ENCODE measurements around the gene MAD1L1.

The MAD1L1 gene

DNA sequence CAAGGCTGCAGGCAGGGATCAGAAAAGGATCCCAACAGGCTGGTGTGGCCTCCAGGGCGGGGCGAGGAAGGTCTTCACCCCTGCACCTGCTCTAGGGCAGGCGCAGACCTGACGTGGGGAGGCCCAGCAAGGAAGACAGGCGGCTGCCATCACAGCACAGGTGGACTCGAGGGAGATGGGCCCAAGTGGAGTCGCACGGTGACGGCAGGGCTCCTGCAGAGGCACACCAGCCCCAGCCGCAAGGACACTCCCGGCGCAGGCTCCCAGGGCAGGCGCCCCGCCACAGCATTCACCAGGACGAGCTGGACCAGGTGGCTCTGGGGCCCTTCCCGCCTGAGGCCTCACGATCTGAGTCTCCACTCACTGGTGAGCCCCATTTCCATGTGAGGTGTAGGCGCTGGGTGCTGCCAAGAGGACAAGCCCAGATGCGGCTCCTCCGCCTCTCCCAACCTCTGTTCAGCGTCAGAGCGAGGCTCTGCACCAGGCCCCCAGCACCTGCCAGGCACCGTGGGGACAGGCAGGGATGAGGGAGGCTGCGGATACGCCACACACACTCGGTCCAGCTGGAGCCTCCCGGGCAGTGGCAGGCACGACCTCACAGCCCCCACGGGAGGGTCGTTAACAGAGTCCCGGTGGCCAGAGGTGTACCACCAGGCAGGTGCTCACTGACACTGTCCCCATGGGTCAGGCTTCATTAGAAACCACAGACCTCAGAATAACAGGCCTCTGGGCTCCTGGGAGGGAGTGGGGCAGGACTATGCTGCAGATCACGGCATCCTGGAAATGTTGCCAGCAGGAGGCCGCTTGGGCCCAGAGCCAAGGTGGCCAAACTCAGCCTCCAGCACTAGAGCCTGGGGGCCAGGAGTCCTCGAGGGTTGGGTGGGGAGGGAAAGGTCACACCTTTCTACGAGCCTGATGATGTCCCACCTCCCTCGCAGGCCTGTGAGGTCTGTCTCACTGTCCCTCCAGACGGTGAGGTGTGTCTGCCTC lies 111.6 kb downstream of the MAD1L1 start:
- ATAC-seq (ENCODE audit: low read depth) (no peak), DNase-seq (ENCODE audit: low spot score) (no peak)
- Histone ChIP-seq H3K27me3 (ENCODE audit: insufficient read depth, poor library complexity, severe bottlenecking) (no peaks in the 10 kb centered on the region), H3K27ac (ENCODE audit: poor library complexity, severe bottlenecking) (no peak overlapping the region), H3K36me3 (ENCODE audit: low read depth) (no peaks in the 10 kb centered on the region), H3K9me3 (ENCODE audit: severe bottlenecking) (no peaks in the 10 kb centered on the region), H3K4me3 (ENCODE audit: severe bottlenecking) (no peak overlapping the region), H3K4me1 (ENCODE audit: insufficient read depth, poor library complexity, severe bottlenecking) (peaks cover 11% of the 10 kb centered on the region)
- TF ChIP-seq, protein P1, sequence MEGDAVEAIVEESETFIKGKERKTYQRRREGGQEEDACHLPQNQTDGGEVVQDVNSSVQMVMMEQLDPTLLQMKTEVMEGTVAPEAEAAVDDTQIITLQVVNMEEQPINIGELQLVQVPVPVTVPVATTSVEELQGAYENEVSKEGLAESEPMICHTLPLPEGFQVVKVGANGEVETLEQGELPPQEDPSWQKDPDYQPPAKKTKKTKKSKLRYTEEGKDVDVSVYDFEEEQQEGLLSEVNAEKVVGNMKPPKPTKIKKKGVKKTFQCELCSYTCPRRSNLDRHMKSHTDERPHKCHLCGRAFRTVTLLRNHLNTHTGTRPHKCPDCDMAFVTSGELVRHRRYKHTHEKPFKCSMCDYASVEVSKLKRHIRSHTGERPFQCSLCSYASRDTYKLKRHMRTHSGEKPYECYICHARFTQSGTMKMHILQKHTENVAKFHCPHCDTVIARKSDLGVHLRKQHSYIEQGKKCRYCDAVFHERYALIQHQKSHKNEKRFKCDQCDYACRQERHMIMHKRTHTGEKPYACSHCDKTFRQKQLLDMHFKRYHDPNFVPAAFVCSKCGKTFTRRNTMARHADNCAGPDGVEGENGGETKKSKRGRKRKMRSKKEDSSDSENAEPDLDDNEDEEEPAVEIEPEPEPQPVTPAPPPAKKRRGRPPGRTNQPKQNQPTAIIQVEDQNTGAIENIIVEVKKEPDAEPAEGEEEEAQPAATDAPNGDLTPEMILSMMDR (IDR thresholded peaks at IDR 0.05; ENCODE audit: poor library complexity, severe bottlenecking), result no peak

DNA sequence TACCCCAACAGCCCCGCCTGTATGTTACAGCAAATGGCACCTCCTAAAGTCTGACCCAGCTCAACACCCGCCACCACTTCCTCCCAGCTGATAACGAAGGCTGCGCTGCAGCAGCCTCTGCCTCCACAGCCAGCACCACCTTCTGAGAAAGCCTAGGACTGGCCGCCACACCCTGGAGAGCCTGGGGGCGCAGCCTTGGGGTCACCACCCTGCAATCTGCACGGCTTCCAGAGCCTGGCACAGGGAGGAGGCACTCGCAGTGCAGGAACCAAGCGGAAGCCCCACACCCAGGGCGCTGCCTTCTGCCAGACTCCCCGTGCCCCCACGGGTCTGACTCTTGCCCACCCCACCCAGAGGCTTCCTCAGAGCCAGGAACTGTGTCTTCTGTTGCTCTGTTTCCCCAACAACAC lies 112.5 kb downstream of the MAD1L1 start:
- H3K4me3 ChIP-seq (ENCODE audit: severe bottlenecking), result no peak overlapping the region
- no peaks in the 10 kb centered on the region for H3K9me3 ChIP-seq (ENCODE audit: severe bottlenecking)
- TF ChIP-seq, protein P1 (IDR thresholded peaks at IDR 0.05; ENCODE audit: poor library complexity, severe bottlenecking), result no peak
- H3K4me1 ChIP-seq (ENCODE audit: insufficient read depth, poor library complexity, severe bottlenecking), result peaks cover 17% of the 10 kb centered on the region
- no peaks in the 10 kb centered on the region for H3K27me3 ChIP-seq (ENCODE audit: insufficient read depth, poor library complexity, severe bottlenecking)
- H3K36me3 ChIP-seq (ENCODE audit: low read depth), result no peaks in the 10 kb centered on the region
- DNase-seq (ENCODE audit: low spot score) (no peak), ATAC-seq (ENCODE audit: low read depth) (no peak)
- no peak overlapping the region for H3K27ac ChIP-seq (ENCODE audit: poor library complexity, severe bottlenecking)

DNA sequence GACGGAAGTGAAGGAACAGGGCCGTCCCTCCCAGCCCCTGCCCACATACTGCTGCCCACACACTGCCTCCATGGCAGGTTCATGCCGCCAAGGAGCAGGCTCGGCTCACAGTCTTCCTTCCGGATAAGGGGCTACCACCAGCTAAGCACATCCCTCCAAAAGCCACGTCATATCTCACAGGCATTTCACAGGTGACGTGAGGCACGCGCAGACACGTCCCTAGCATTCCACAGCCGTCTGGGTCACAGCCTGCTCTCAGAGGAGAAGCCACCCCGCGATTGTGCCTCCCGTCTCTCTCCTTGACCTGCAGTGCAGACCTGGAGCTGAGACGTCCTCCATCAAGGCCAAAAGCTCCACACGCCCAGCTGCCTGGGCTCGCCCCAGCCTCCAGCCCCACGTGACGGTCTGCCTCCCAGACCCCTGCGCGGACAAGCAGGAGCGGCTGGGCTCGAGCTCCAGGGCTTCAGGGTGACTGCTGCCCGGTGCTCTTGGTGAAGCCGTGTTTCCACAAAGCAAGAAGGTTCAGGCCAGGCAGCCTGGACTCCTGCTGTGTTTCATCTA lies 114.0 kb downstream of the MAD1L1 start:
- no peak overlapping the region for H3K4me3 ChIP-seq (ENCODE audit: severe bottlenecking)
- TF ChIP-seq, protein P1 (IDR thresholded peaks at IDR 0.05; ENCODE audit: poor library complexity, severe bottlenecking), result no peak
- no peak for ATAC-seq (ENCODE audit: low read depth)

DNA sequence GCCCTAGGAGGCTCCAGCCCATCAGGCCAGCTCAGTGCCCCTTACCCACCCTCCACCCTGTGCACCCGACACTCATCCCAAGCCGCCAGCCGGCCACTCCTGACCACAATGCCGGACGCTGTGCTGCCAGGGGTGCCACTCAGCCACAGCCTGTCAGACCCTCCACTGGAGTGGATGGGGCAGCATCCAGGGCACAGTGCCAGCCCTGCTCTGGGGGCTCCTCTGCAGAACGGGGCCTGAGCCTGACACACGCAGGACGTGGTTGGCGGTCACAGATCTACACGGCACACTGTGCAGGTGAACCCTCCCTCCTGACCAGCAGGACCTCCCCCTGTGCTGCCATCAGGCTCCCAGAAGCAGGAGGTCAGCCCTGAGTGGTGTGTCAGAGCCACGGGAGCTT lies 114.7 kb downstream of the MAD1L1 start:
- ATAC-seq (ENCODE audit: low read depth) (no peak), DNase-seq (ENCODE audit: low spot score) (no peak)
- H3K4me1 ChIP-seq (ENCODE audit: insufficient read depth, poor library complexity, severe bottlenecking), result peaks cover 27% of the 10 kb centered on the region
- no peaks in the 10 kb centered on the region for H3K9me3 ChIP-seq (ENCODE audit: severe bottlenecking)
- no peaks in the 10 kb centered on the region for H3K36me3 ChIP-seq (ENCODE audit: low read depth)
- TF ChIP-seq, protein P1 (IDR thresholded peaks at IDR 0.05; ENCODE audit: poor library complexity, severe bottlenecking), result no peak
- no peak overlapping the region for H3K27ac ChIP-seq (ENCODE audit: poor library complexity, severe bottlenecking)
- H3K27me3 ChIP-seq (ENCODE audit: insufficient read depth, poor library complexity, severe bottlenecking), result no peaks in the 10 kb centered on the region
- no peak overlapping the region for H3K4me3 ChIP-seq (ENCODE audit: severe bottlenecking)

More for the DNA sequence above, 114.0 kb downstream of the MAD1L1 start:
- H3K27me3 ChIP-seq (ENCODE audit: insufficient read depth, poor library complexity, severe bottlenecking), result no peaks in the 10 kb centered on the region
- H3K4me1 ChIP-seq (ENCODE audit: insufficient read depth, poor library complexity, severe bottlenecking), result peaks cover 26% of the 10 kb centered on the region
- no peak for DNase-seq (ENCODE audit: low spot score)
- H3K9me3 ChIP-seq (ENCODE audit: severe bottlenecking), result no peaks in the 10 kb centered on the region
- H3K36me3 ChIP-seq (ENCODE audit: low read depth), result no peaks in the 10 kb centered on the region
- no peak overlapping the region for H3K27ac ChIP-seq (ENCODE audit: poor library complexity, severe bottlenecking)

Measured in RWPE2 (cell line).